CD14-positive monocyte (primary cell): ENCODE results near the gene BTBD1. TPM values are rescaled to one million over a fixed set of nuclear protein-coding genes. Genes with fewer than 3 reads are reported as not detected.

ENCODE experiments used
- DNase-seq, 3 donors: peaks; one replicate each; pipeline ENCODE4 v3.0.0-alpha.2; 2011 to 2022
- H2AFZ ChIP-seq: 2 replicates; pipeline ENCODE4 v1.6.0; 2012; ENCODE audit warnings: mild to moderate bottlenecking, low read depth, low read length, inconsistent platforms; ENCODE audit not compliant: insufficient read depth, poor library complexity, severe bottlenecking
- H3K27ac ChIP-seq, 2 donors: 1 replicate in 1 of 2; 2 replicates in 1 of 2; pipeline ENCODE4 v1.5.1; 2012 to 2013; ENCODE audit warnings: low read length in 2 of 2, control low read depth in 1 of 2, inconsistent platforms in 1 of 2, low read depth in 1 of 2, mild to moderate bottlenecking in 1 of 2
- H3K27me3 ChIP-seq, 2 donors: one replicate each; pipeline versions ENCODE4 v1.6.0 to v1.6.1; 2011 to 2013; ENCODE audit warnings: low read length in 2 of 2; ENCODE audit not compliant: control insufficient read depth in 2 of 2, insufficient read depth in 2 of 2
- H3K36me3 ChIP-seq, 2 donors: replicated peaks in 1 of 2; 1 replicate in 1 of 2; 2 replicates in 1 of 2; pipeline versions ENCODE4 v1.5.1 to v1.6.1; 2012 to 2013; ENCODE audit warnings: low read length in 2 of 2, control low read depth in 1 of 2, inconsistent platforms in 1 of 2, mild to moderate bottlenecking in 1 of 2; ENCODE audit not compliant: insufficient read depth in 2 of 2, control insufficient read depth in 1 of 2
- H3K4me1 ChIP-seq, 2 donors: 1 replicate in 1 of 2; 2 replicates in 1 of 2; pipeline versions ENCODE4 v1.5.1 to v1.6.1; 2012 to 2013; ENCODE audit warnings: low read length in 2 of 2, control low read depth in 1 of 2, inconsistent platforms in 1 of 2, mild to moderate bottlenecking in 1 of 2, moderate library complexity in 1 of 2; ENCODE audit not compliant: insufficient read depth in 2 of 2, control insufficient read depth in 1 of 2
- H3K4me2 ChIP-seq: replicated peaks from 2 replicates; pipeline ENCODE3; 2012; ENCODE audit warnings: low read length, moderate library complexity, mild to moderate bottlenecking; ENCODE audit not compliant: poor library complexity, severe bottlenecking; ENCODE audit errors: extremely low read depth
- H3K4me3 ChIP-seq, 3 experiments: fragments of 200-600 bp in 1 of 3; sonication (generic) in 1 of 3; replicated peaks in 1 of 3; 1 replicate in 2 of 3; 2 replicates in 1 of 3; pipeline ENCODE4 v1.5.1; 2011 to 2013; ENCODE audit warnings: low read length in 3 of 3, mild to moderate bottlenecking in 3 of 3, control low read depth in 2 of 3, low read depth in 2 of 3, inconsistent platforms in 1 of 3, moderate library complexity in 1 of 3
- H3K79me2 ChIP-seq: 2 replicates; pipeline ENCODE4 v1.6.0; 2012; ENCODE audit warnings: mild to moderate bottlenecking, control low read depth, inconsistent platforms, low read length, moderate library complexity; ENCODE audit not compliant: insufficient read depth
- H3K9ac ChIP-seq: 2 replicates; pipeline ENCODE4 v1.6.0; 2017; ENCODE audit warnings: low read length, mild to moderate bottlenecking; ENCODE audit not compliant: insufficient read depth, poor library complexity, severe bottlenecking
- H3K9me3 ChIP-seq, 2 donors: replicated peaks in 1 of 2; 1 replicate in 1 of 2; 2 replicates in 1 of 2; pipeline versions ENCODE4 v1.5.1 to v1.6.1; 2012 to 2013; ENCODE audit warnings: low read length in 2 of 2, control low read depth in 1 of 2; ENCODE audit not compliant: control insufficient read depth in 1 of 2, insufficient read depth in 1 of 2
- H4K20me1 ChIP-seq: 2 replicates; pipeline ENCODE4 v1.6.0; 2012; ENCODE audit warnings: mild to moderate bottlenecking, low read length, control low read depth, moderate library complexity; ENCODE audit not compliant: insufficient read depth
- H3K27ac Mint-ChIP-seq, 7 donors: one replicate each; pipeline ENCODE4 v1.8.0; 2020; ENCODE audit warnings: mild to moderate bottlenecking in 7 of 7, mixed read lengths in 7 of 7, moderate library complexity in 6 of 7, inconsistent platforms in 2 of 7
- H3K27me3 Mint-ChIP-seq, 3 donors: one replicate each; pipeline ENCODE4 v1.8.0; 2021 to 2022; ENCODE audit warnings: low read depth in 3 of 3, mild to moderate bottlenecking in 3 of 3, mixed read lengths in 3 of 3, moderate library complexity in 3 of 3, inconsistent platforms in 1 of 3
- H3K36me3 Mint-ChIP-seq, 2 donors: one replicate each; pipeline ENCODE4 v1.8.0; 2020; ENCODE audit warnings: mixed read lengths in 2 of 2, inconsistent platforms in 1 of 2, mild to moderate bottlenecking in 1 of 2
- H3K4me1 Mint-ChIP-seq: one replicate; pipeline ENCODE4 v1.8.0; 2020; ENCODE audit warnings: mild to moderate bottlenecking, mixed read lengths
- H3K4me3 Mint-ChIP-seq, 2 donors: one replicate each; pipeline ENCODE4 v1.8.0; 2020; ENCODE audit warnings: mild to moderate bottlenecking in 2 of 2, mixed read lengths in 2 of 2, moderate library complexity in 1 of 2
- H3K9me3 Mint-ChIP-seq, 7 donors: one replicate each; pipeline ENCODE4 v1.8.0; 2020 to 2022; ENCODE audit warnings: mixed read lengths in 7 of 7, mild to moderate bottlenecking in 6 of 7, moderate library complexity in 6 of 7, inconsistent platforms in 2 of 7
- WGBS: methylation state at CpG from one replicate; pipeline ENCODE4 v1.1.5; 2013; ENCODE audit warnings: missing lambda C conversion rate; ENCODE audit not compliant: insufficient coverage; 5-methylcytosine and 5-hydroxymethylcytosine counted together
- intact Hi-C, 2 donors: fragments of 100-400 bp; cut with micrococcal nuclease; formaldehyde crosslinking; loops; one replicate each; pipeline versions ENCODE4 v1.15.0 to v1.15.1; 2023
- polyA plus RNA-seq, 3 donors: library from polyadenylated mRNA; depleted of rRNA in 1 of 3; unstranded in 2 of 3; stranded (reverse) in 1 of 3; fragments of 300-500 nt in 2 of 3; fragments of >200 nt in 1 of 3; fragmentation: Illumina TruSeq in 2 of 3; gene quantifications; 1 replicate in 2 of 3; 2 replicates in 1 of 3; pipeline ENCODE4 v1.2.3, GENCODE V29; 2012 to 2021
- TF ChIP-seq, protein P1 (sequence below): fragments of 200-600 bp; IDR thresholded peaks from one replicate; pipeline ENCODE4 v1.8.0; 2022; ENCODE audit warnings: antibody characterized with exemption, mild to moderate bottlenecking

The BTBD1 gene
- polyA plus RNA-seq, 3 donors, result 18.0 to 48.8 (median 37.2) TPM

- H3K27me3 Mint-ChIP-seq, result peaks cover 6 to 25% (median 8%) of the 10 kb centered on the region in 3 donors
- H3K4me1 ChIP-seq, result peaks cover 27 to 36% of the 10 kb centered on the region in 2 donors
- H3K4me3 ChIP-seq, result peak overlapping the region; percentile 62 to 95 (median 66)
- TF ChIP-seq, protein P1, sequence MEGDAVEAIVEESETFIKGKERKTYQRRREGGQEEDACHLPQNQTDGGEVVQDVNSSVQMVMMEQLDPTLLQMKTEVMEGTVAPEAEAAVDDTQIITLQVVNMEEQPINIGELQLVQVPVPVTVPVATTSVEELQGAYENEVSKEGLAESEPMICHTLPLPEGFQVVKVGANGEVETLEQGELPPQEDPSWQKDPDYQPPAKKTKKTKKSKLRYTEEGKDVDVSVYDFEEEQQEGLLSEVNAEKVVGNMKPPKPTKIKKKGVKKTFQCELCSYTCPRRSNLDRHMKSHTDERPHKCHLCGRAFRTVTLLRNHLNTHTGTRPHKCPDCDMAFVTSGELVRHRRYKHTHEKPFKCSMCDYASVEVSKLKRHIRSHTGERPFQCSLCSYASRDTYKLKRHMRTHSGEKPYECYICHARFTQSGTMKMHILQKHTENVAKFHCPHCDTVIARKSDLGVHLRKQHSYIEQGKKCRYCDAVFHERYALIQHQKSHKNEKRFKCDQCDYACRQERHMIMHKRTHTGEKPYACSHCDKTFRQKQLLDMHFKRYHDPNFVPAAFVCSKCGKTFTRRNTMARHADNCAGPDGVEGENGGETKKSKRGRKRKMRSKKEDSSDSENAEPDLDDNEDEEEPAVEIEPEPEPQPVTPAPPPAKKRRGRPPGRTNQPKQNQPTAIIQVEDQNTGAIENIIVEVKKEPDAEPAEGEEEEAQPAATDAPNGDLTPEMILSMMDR, result no peak
- peak overlapping the region; percentile 88 for H3K4me2 ChIP-seq
- H3K4me3 Mint-ChIP-seq, result peak overlapping the region; percentile 95 to 99
- peaks cover 11 to 18% of the 10 kb centered on the region in 2 donors for H3K36me3 ChIP-seq
- under 1% methylated on average over 16 of the region's 21 CpGs for WGBS
- peaks cover 48% of the 10 kb centered on the region for H4K20me1 ChIP-seq
- peaks cover 38% of the 10 kb centered on the region for H3K79me2 ChIP-seq
- peaks cover 0 to 4% of the 10 kb centered on the region in 2 donors for H3K27me3 ChIP-seq
- no peaks in the 10 kb centered on the region for H3K9me3 ChIP-seq
- H3K27ac ChIP-seq, result peak overlapping the region; percentile 66 to 96
- H3K9me3 Mint-ChIP-seq, result peaks cover 0 to 10% (median 3%) of the 10 kb centered on the region in 7 donors
- peaks cover 41% of the 10 kb centered on the region for H3K4me1 Mint-ChIP-seq
- DNase-seq, result peak; percentile 91 to 96 (median 95)
- H2AFZ ChIP-seq, result peak overlapping the region; percentile 93
- H3K9ac ChIP-seq, result peak overlapping the region; percentile 79
- intact Hi-C loops, result loop anchor here in 1 of 2 donors (5.0 kb wide), 1 partner anchor 41 kb away; the partner anchor contains the start of gene BTBD1
- H3K27ac Mint-ChIP-seq, result peak overlapping the region; percentile 95 to 97 (median 96)
- H3K36me3 Mint-ChIP-seq, result peaks cover 16 to 37% of the 10 kb centered on the region in 2 donors
Observed at GRCh38 chr15:83108266-83109219, 41.5 kb upstream of the BTBD1 start.

DNA sequence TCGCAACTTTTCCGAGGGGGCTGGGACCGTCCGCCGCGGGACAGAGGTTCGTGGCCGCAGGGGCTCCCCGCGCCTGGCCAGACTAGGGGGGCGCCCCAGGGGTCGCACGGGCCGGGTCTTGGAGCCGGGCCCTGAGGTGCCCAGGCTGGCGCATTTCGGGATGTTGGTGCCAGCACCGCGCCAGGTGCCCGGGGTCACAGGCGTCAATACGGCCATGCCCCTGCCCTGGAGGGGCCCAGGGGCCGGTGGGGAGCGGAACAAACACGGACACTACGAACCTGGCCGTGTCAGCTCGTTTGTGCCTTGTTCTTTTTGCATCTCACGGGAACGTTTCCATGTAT is 40.8 kb upstream of the BTBD1 start:
- no peaks in the 10 kb centered on the region for H3K9me3 ChIP-seq
- no peak for DNase-seq
- H4K20me1 ChIP-seq, result peaks cover 41% of the 10 kb centered on the region
- H3K27me3 ChIP-seq, result peaks cover 0 to 4% of the 10 kb centered on the region in 2 donors
- peak overlapping the region; percentile 95 to 99 for H3K4me3 Mint-ChIP-seq
- H3K27me3 Mint-ChIP-seq, result peaks cover 6 to 25% (median 8%) of the 10 kb centered on the region in 3 donors
- H3K9me3 Mint-ChIP-seq, result peaks cover 0 to 10% (median 3%) of the 10 kb centered on the region in 7 donors
- peak overlapping the region; percentile 88 for H3K4me2 ChIP-seq
- H3K4me1 Mint-ChIP-seq, result peaks cover 41% of the 10 kb centered on the region
- peak overlapping the region; percentile 93 for H2AFZ ChIP-seq
- intact Hi-C loops, result loop anchor here in 1 of 2 donors (5.0 kb wide), 1 partner anchor 41 kb away; the partner anchor contains the start of gene BTBD1
- peak overlapping the region; percentile 79 for H3K9ac ChIP-seq
- H3K36me3 ChIP-seq, result peaks cover 3 to 11% of the 10 kb centered on the region in 2 donors
- TF ChIP-seq, protein P1, result no peak
- H3K36me3 Mint-ChIP-seq, result peaks cover 16 to 29% of the 10 kb centered on the region in 2 donors
- under 1% methylated on average over 23 of the region's 30 CpGs for WGBS
- H3K27ac ChIP-seq, result peak overlapping the region; percentile 66 to 96
- H3K4me3 ChIP-seq, result peak overlapping the region; percentile 62 to 95 (median 66)
- H3K27ac Mint-ChIP-seq, result peak overlapping the region; percentile 95 to 97 (median 96)
- peaks cover 38% of the 10 kb centered on the region for H3K79me2 ChIP-seq
- peaks cover 27 to 36% of the 10 kb centered on the region in 2 donors for H3K4me1 ChIP-seq
